ENCODE results near the gene CCDC93.
A peak's percentile ranks its signal among the peaks of the same experiment; 100 is the strongest.
"Not testable (repeated sequence)": the region's sequence is repeated elsewhere in the genome, so short reads cannot be mapped to it uniquely, and the experiment has no call there.

The CCDC93 gene

GRCh38 chr2:118044854-118045253 is 31.0 kb upstream of the CCDC93 start:
- no peak for DNase-seq (ENCODE audit: low spot score)

GRCh38 chr2:118044103-118044716 is 30.3 kb upstream of the CCDC93 start:
- DNase-seq (ENCODE audit: low spot score), result no peak

GRCh38 chr2:118040891-118041290 is 27.0 kb upstream of the CCDC93 start:
- DNase-seq (ENCODE audit: low spot score), result no peak

- peak; percentile 29 for DNase-seq (ENCODE audit: low spot score)
Measured at GRCh38 chr2:118032169-118033013, 18.5 kb upstream of the CCDC93 start.

GRCh38 chr2:118031566-118031965 is 17.7 kb upstream of the CCDC93 start:
- DNase-seq (ENCODE audit: low spot score), result no peak

GRCh38 chr2:118029025-118029424 is 15.2 kb upstream of the CCDC93 start:
- DNase-seq (ENCODE audit: low spot score), result no peak

- no peak for DNase-seq (ENCODE audit: low spot score)
Measured at GRCh38 chr2:118021356-118021755, 7.5 kb upstream of the CCDC93 start.

GRCh38 chr2:118019821-118020220 is 6.0 kb upstream of the CCDC93 start:
- no peak for DNase-seq (ENCODE audit: low spot score)

GRCh38 chr2:118016911-118017310 is 3.0 kb upstream of the CCDC93 start:
- DNase-seq (ENCODE audit: low spot score), result no peak

- DNase-seq (ENCODE audit: low spot score), result not testable (repeated sequence)
Measured at GRCh38 chr2:118015761-118016160, 1.9 kb upstream of the CCDC93 start.

- no peak for DNase-seq (ENCODE audit: low spot score)
Measured at GRCh38 chr2:118014492-118014824, 588 bp upstream of the CCDC93 start.

GRCh38 chr2:118013221-118013723 is 598 bp downstream of the CCDC93 start:
- peak; percentile 4 for DNase-seq (ENCODE audit: low spot score)

- peak; percentile 23 for DNase-seq (ENCODE audit: low spot score)
Measured at GRCh38 chr2:118012778-118013177, 1.1 kb downstream of the CCDC93 start.

- no peak for DNase-seq (ENCODE audit: low spot score)
Measured at GRCh38 chr2:118010473-118010872, 3.4 kb downstream of the CCDC93 start.

- no peak for DNase-seq (ENCODE audit: low spot score)
Measured at GRCh38 chr2:118006861-118007260, 7.0 kb downstream of the CCDC93 start.

- DNase-seq (ENCODE audit: low spot score), result no peak
Measured at GRCh38 chr2:118006326-118006725, 7.5 kb downstream of the CCDC93 start.

GRCh38 chr2:118003396-118003824 is 10.5 kb downstream of the CCDC93 start:
- peak; percentile 84 for DNase-seq (ENCODE audit: low spot score)

- DNase-seq (ENCODE audit: low spot score), result no peak
Measured at GRCh38 chr2:118000041-118000440, 13.8 kb downstream of the CCDC93 start.

GRCh38 chr2:117997872-117998454 is 15.9 kb downstream of the CCDC93 start:
- no peak for DNase-seq (ENCODE audit: low spot score)

- no peak for DNase-seq (ENCODE audit: low spot score)
Measured at GRCh38 chr2:117996525-117996924, 17.3 kb downstream of the CCDC93 start.

- DNase-seq (ENCODE audit: low spot score), result no peak
Measured at GRCh38 chr2:117994729-117995128, 19.1 kb downstream of the CCDC93 start.

- DNase-seq (ENCODE audit: low spot score), result no peak
Measured at GRCh38 chr2:117989854-117990438, 23.9 kb downstream of the CCDC93 start.

- DNase-seq (ENCODE audit: low spot score), result no peak
Measured at GRCh38 chr2:117987121-117987520, 26.7 kb downstream of the CCDC93 start.

Data from cerebellar cortex (tissue), 1 donor.